T-helper 2 cell treated with Interferon-gamma antibody and Interleukin-4, amounts not matched to agents 5 μg/mL and 100 μg/mL, for 36 hours (primary cell): Measurements from ENCODE around the gene SPAG16.
"Not testable (repeated sequence)": the region's sequence is repeated elsewhere in the genome, so short reads cannot be mapped to it uniquely, and the experiment has no call there.

Source experiments
- DNase-seq: peaks from one replicate; pipeline ENCODE4 v3.0.0; 2021; ENCODE audit warnings: low spot score
- H3K27ac Mint-ChIP-seq: one replicate; pipeline ENCODE4 v1.8.0; 2021; ENCODE audit warnings: mild to moderate bottlenecking, mixed read lengths
- H3K27me3 Mint-ChIP-seq: one replicate; pipeline ENCODE4 v1.8.0; 2021; ENCODE audit warnings: low read depth, mixed read lengths
- H3K36me3 Mint-ChIP-seq: one replicate; pipeline ENCODE4 v1.8.0; 2021; ENCODE audit warnings: low read depth, mixed read lengths
- H3K4me1 Mint-ChIP-seq: one replicate; pipeline ENCODE4 v1.8.0; 2021; ENCODE audit warnings: low read depth, mixed read lengths
- H3K4me3 Mint-ChIP-seq: one replicate; pipeline ENCODE4 v1.8.0; 2022; ENCODE audit warnings: mild to moderate bottlenecking, moderate library complexity, mixed read lengths
- H3K9me3 Mint-ChIP-seq: one replicate; pipeline ENCODE4 v1.8.0; 2021; ENCODE audit warnings: mixed read lengths

The SPAG16 gene

GRCh38 chr2:213251618-213252017, 32.6 kb upstream of the SPAG16 start:
- no peaks in the 10 kb centered on the region for H3K36me3 Mint-ChIP-seq
- peaks cover 25% of the 10 kb centered on the region for H3K27me3 Mint-ChIP-seq
- DNase-seq: no peak
- H3K27ac Mint-ChIP-seq: no peak overlapping the region
- no peaks in the 10 kb centered on the region for H3K9me3 Mint-ChIP-seq
- H3K4me3 Mint-ChIP-seq: no peak overlapping the region
- peaks cover 5% of the 10 kb centered on the region for H3K4me1 Mint-ChIP-seq

GRCh38 chr2:213252206-213252605, 32.1 kb upstream of the SPAG16 start:
- H3K36me3 Mint-ChIP-seq: no peaks in the 10 kb centered on the region
- peaks cover 5% of the 10 kb centered on the region for H3K4me1 Mint-ChIP-seq
- no peak for DNase-seq
- H3K4me3 Mint-ChIP-seq: no peak overlapping the region
- H3K9me3 Mint-ChIP-seq: no peaks in the 10 kb centered on the region
- peaks cover 25% of the 10 kb centered on the region for H3K27me3 Mint-ChIP-seq
- no peak overlapping the region for H3K27ac Mint-ChIP-seq

GRCh38 chr2:213253162-213253561, 31.1 kb upstream of the SPAG16 start:
- Mint-ChIP-seq H3K27me3 (peaks cover 25% of the 10 kb centered on the region), H3K36me3 (no peaks in the 10 kb centered on the region), H3K9me3 (no peaks in the 10 kb centered on the region), H3K4me1 (peaks cover 5% of the 10 kb centered on the region), H3K4me3 (no peak overlapping the region), H3K27ac (no peak overlapping the region)
- DNase-seq: no peak

- no peak overlapping the region for H3K4me3 Mint-ChIP-seq
- H3K36me3 Mint-ChIP-seq: no peaks in the 10 kb centered on the region
- no peaks in the 10 kb centered on the region for H3K4me1 Mint-ChIP-seq
- H3K27ac Mint-ChIP-seq: no peak overlapping the region
- DNase-seq: no peak
- H3K27me3 Mint-ChIP-seq: no peaks in the 10 kb centered on the region
- no peaks in the 10 kb centered on the region for H3K9me3 Mint-ChIP-seq
Observed at GRCh38 chr2:213259266-213259665, 25.0 kb upstream of the SPAG16 start.

GRCh38 chr2:213261237-213261636, 23.0 kb upstream of the SPAG16 start:
- H3K4me1 Mint-ChIP-seq: no peaks in the 10 kb centered on the region
- no peaks in the 10 kb centered on the region for H3K27me3 Mint-ChIP-seq

GRCh38 chr2:213261715-213262114, 22.5 kb upstream of the SPAG16 start:
- Mint-ChIP-seq H3K4me3 (no peak overlapping the region), H3K27me3 (no peaks in the 10 kb centered on the region), H3K9me3 (no peaks in the 10 kb centered on the region), H3K36me3 (no peaks in the 10 kb centered on the region), H3K4me1 (no peaks in the 10 kb centered on the region), H3K27ac (no peak overlapping the region)
- no peak for DNase-seq

More at GRCh38 chr2:213261237-213261636, 23.0 kb upstream of the SPAG16 start:
- no peak overlapping the region for H3K27ac Mint-ChIP-seq
- no peaks in the 10 kb centered on the region for H3K9me3 Mint-ChIP-seq
- no peak for DNase-seq
- no peaks in the 10 kb centered on the region for H3K36me3 Mint-ChIP-seq
- H3K4me3 Mint-ChIP-seq: no peak overlapping the region

GRCh38 chr2:213265679-213266078, 18.6 kb upstream of the SPAG16 start:
- Mint-ChIP-seq H3K9me3 (no peaks in the 10 kb centered on the region), H3K27me3 (no peaks in the 10 kb centered on the region), H3K36me3 (no peaks in the 10 kb centered on the region), H3K4me1 (no peaks in the 10 kb centered on the region), H3K27ac (no peak overlapping the region), H3K4me3 (no peak overlapping the region)
- no peak for DNase-seq

GRCh38 chr2:213266421-213266820, 17.8 kb upstream of the SPAG16 start:
- Mint-ChIP-seq H3K27ac (no peak overlapping the region), H3K4me3 (no peak overlapping the region), H3K36me3 (no peaks in the 10 kb centered on the region), H3K27me3 (peaks cover under 1% of the 10 kb centered on the region), H3K4me1 (no peaks in the 10 kb centered on the region), H3K9me3 (no peaks in the 10 kb centered on the region)
- DNase-seq: no peak

GRCh38 chr2:213271947-213272346, 12.3 kb upstream of the SPAG16 start:
- H3K4me3 Mint-ChIP-seq: no peak overlapping the region
- no peaks in the 10 kb centered on the region for H3K4me1 Mint-ChIP-seq
- H3K27ac Mint-ChIP-seq: no peak overlapping the region
- peaks cover 4% of the 10 kb centered on the region for H3K9me3 Mint-ChIP-seq
- no peak for DNase-seq
- no peaks in the 10 kb centered on the region for H3K36me3 Mint-ChIP-seq
- H3K27me3 Mint-ChIP-seq: peaks cover 9% of the 10 kb centered on the region

- H3K4me3 Mint-ChIP-seq: no peak overlapping the region
- no peaks in the 10 kb centered on the region for H3K36me3 Mint-ChIP-seq
- no peak overlapping the region for H3K27ac Mint-ChIP-seq
- H3K4me1 Mint-ChIP-seq: peaks cover 2% of the 10 kb centered on the region
- peaks cover 9% of the 10 kb centered on the region for H3K27me3 Mint-ChIP-seq
- peaks cover 6% of the 10 kb centered on the region for H3K9me3 Mint-ChIP-seq
- DNase-seq: no peak
Observed at GRCh38 chr2:213274143-213274542, 10.1 kb upstream of the SPAG16 start.

- Mint-ChIP-seq H3K4me3 (no peak overlapping the region), H3K27ac (no peak overlapping the region), H3K27me3 (peaks cover 13% of the 10 kb centered on the region), H3K4me1 (peaks cover 2% of the 10 kb centered on the region), H3K36me3 (no peaks in the 10 kb centered on the region), H3K9me3 (peaks cover 6% of the 10 kb centered on the region)
- no peak for DNase-seq
Observed at GRCh38 chr2:213275265-213275664, 9.0 kb upstream of the SPAG16 start.

- H3K36me3 Mint-ChIP-seq, DNase-seq, H3K9me3 Mint-ChIP-seq, H3K4me1 Mint-ChIP-seq, H3K27ac Mint-ChIP-seq, H3K4me3 Mint-ChIP-seq: not testable (repeated sequence)
- H3K27me3 Mint-ChIP-seq: peaks cover 11% of the 10 kb centered on the region
Observed at GRCh38 chr2:213277134-213277533, 7.1 kb upstream of the SPAG16 start.

- Mint-ChIP-seq H3K27me3 (peaks cover 7% of the 10 kb centered on the region), H3K27ac (no peak overlapping the region), H3K4me3 (no peak overlapping the region), H3K4me1 (peaks cover 10% of the 10 kb centered on the region), H3K36me3 (no peaks in the 10 kb centered on the region), H3K9me3 (peaks cover 6% of the 10 kb centered on the region)
- no peak for DNase-seq
Observed at GRCh38 chr2:213279116-213279620, 5.1 kb upstream of the SPAG16 start.

GRCh38 chr2:213279971-213280370, 4.3 kb upstream of the SPAG16 start:
- Mint-ChIP-seq H3K4me3 (no peak overlapping the region), H3K27me3 (peaks cover 7% of the 10 kb centered on the region), H3K36me3 (no peaks in the 10 kb centered on the region), H3K4me1 (peaks cover 13% of the 10 kb centered on the region), H3K27ac (no peak overlapping the region), H3K9me3 (peaks cover 6% of the 10 kb centered on the region)
- no peak for DNase-seq

- Mint-ChIP-seq H3K27me3 (peaks cover 5% of the 10 kb centered on the region), H3K36me3 (no peaks in the 10 kb centered on the region), H3K27ac (no peak overlapping the region), H3K4me3 (no peak overlapping the region), H3K4me1 (peaks cover 24% of the 10 kb centered on the region), H3K9me3 (peaks cover 6% of the 10 kb centered on the region)
- DNase-seq: no peak
Observed at GRCh38 chr2:213281156-213281555, 3.1 kb upstream of the SPAG16 start.
